ENCODE results near the gene AKR7A2. TPM values are rescaled to one million over a fixed set of nuclear protein-coding genes. Genes with fewer than 3 reads are reported as not detected.
A peak's percentile ranks its signal among the peaks of the same experiment; 100 is the strongest.

Gene AKR7A2
- polyA plus RNA-seq, 1 donor (not counting 4 experiments of a cell fraction or from before 2014, with no cell fraction given), result 21.4 TPM

GRCh38 chr1:19341201-19342061 lies 29.5 kb upstream of the AKR7A2 start:
- no peak overlapping the region for H3K4me3 ChIP-seq (ENCODE audit: control insufficient read depth in 2 of 3, extremely low read depth in 1 of 3, insufficient read depth in 2 of 3, low read depth in 1 of 3, low read length in 3 of 3)
- peak; percentile 83 to 97 (median 91) for TF ChIP-seq CTCF (optimal IDR thresholded peaks at IDR 0.05 in 1 of 3, IDR thresholded peaks at IDR 0.05 in 1 of 3, conservative IDR thresholded peaks at IDR 0.05 in 1 of 3; ENCODE audit: extremely low read depth in 1 of 3, insufficient read depth in 2 of 3, low read length in 3 of 3)
- no peak for TF ChIP-seq EZH2 (IDR thresholded peaks at IDR 0.05; ENCODE audit: low read length)
- no peak overlapping the region for H3K9ac ChIP-seq (ENCODE audit: control insufficient read depth, extremely low read depth, insufficient read depth, low read length)
- dilution Hi-C loops (cut with MboI; ENCODE audit: extremely low pct_ligation_motif_present, low sequenced_read_pairs), result no loop called here
- no peak overlapping the region for H2AFZ ChIP-seq (ENCODE audit: control insufficient read depth, low read length)
- H3K36me3 ChIP-seq (ENCODE audit: control insufficient read depth in 2 of 2, extremely low read depth in 1 of 2, insufficient read depth in 2 of 2, low read length in 2 of 2), result peaks cover 30 to 37% of the 10 kb centered on the region in 2 experiments
- no peak overlapping the region for H3K4me2 ChIP-seq (ENCODE audit: control insufficient read depth, extremely low read depth, insufficient read depth, low read depth, low read length)
- H3K9me1 ChIP-seq (ENCODE audit: control insufficient read depth, extremely low read depth, insufficient read depth, low read length), result no peaks in the 10 kb centered on the region
- H3K27me3 ChIP-seq (ENCODE audit: control insufficient read depth, extremely low read depth, insufficient read depth, low read length), result no peaks in the 10 kb centered on the region
- H3K79me2 ChIP-seq (ENCODE audit: control insufficient read depth, insufficient read depth, low read length), result no peaks in the 10 kb centered on the region
- peak; percentile 78 for FAIRE-seq
- H4K20me1 ChIP-seq (ENCODE audit: control insufficient read depth, extremely low read depth, insufficient read depth, low read length), result peaks cover 4% of the 10 kb centered on the region
- peaks cover 2% of the 10 kb centered on the region for H3K4me1 ChIP-seq (ENCODE audit: control insufficient read depth, extremely low read depth, insufficient read depth, low read length)
- no peaks in the 10 kb centered on the region for H3K9me3 ChIP-seq (ENCODE audit: control insufficient read depth, low read depth, low read length)
- DNase-seq (ENCODE audit: low read depth, low spot score), result peak; percentile 35
- H3K27ac ChIP-seq (ENCODE audit: control insufficient read depth, insufficient read depth, low read length), result no peak overlapping the region

DNA sequence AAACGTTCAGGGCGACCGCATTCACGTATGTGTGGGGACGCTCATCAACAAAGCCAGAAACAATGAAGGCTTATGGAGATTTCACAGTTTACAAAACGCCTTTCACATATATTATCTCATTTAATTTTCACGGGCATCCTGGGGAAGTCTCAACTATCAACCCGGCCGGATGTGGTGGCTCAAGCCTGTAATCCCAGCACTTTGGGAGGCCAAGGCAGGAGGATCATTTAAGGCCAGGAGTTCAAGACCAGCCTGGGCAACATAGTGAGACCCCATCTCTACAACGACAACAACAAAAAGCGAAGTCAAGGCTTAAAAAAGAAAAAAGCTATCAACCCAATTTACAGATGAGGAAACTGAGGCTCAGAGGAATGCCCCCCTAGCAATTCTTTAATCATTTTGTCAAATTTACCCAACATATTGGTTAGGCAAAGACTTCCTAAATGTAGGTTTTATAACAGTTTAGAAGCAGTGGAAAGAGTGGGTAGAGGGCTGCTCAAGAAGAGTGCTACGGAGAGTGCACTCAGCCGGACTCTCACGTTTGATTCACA lies 28.5 kb upstream of the AKR7A2 start:
- H3K27ac ChIP-seq (ENCODE audit: control insufficient read depth, insufficient read depth, low read length), result no peak overlapping the region
- peaks cover 30 to 35% of the 10 kb centered on the region in 2 experiments for H3K36me3 ChIP-seq (ENCODE audit: control insufficient read depth in 2 of 2, extremely low read depth in 1 of 2, insufficient read depth in 2 of 2, low read length in 2 of 2)
- no peaks in the 10 kb centered on the region for H3K9me1 ChIP-seq (ENCODE audit: control insufficient read depth, extremely low read depth, insufficient read depth, low read length)
- H3K4me1 ChIP-seq (ENCODE audit: control insufficient read depth, extremely low read depth, insufficient read depth, low read length), result peaks cover 2% of the 10 kb centered on the region
- peaks cover 4% of the 10 kb centered on the region for H4K20me1 ChIP-seq (ENCODE audit: control insufficient read depth, extremely low read depth, insufficient read depth, low read length)
- H3K9me3 ChIP-seq (ENCODE audit: control insufficient read depth, low read depth, low read length), result no peaks in the 10 kb centered on the region
- no peak for DNase-seq (ENCODE audit: low read depth, low spot score)
- no peak for FAIRE-seq
- H3K27me3 ChIP-seq (ENCODE audit: control insufficient read depth, extremely low read depth, insufficient read depth, low read length), result no peaks in the 10 kb centered on the region
- no peak overlapping the region for H3K4me3 ChIP-seq (ENCODE audit: control insufficient read depth in 2 of 3, extremely low read depth in 1 of 3, insufficient read depth in 2 of 3, low read depth in 1 of 3, low read length in 3 of 3)
- H3K4me2 ChIP-seq (ENCODE audit: control insufficient read depth, extremely low read depth, insufficient read depth, low read depth, low read length), result no peak overlapping the region
- no peaks in the 10 kb centered on the region for H3K79me2 ChIP-seq (ENCODE audit: control insufficient read depth, insufficient read depth, low read length)
- no peak overlapping the region for H2AFZ ChIP-seq (ENCODE audit: control insufficient read depth, low read length)
- dilution Hi-C loops (cut with MboI; ENCODE audit: extremely low pct_ligation_motif_present, low sequenced_read_pairs), result no loop called here
- H3K9ac ChIP-seq (ENCODE audit: control insufficient read depth, extremely low read depth, insufficient read depth, low read length), result no peak overlapping the region
- TF ChIP-seq EZH2 (IDR thresholded peaks at IDR 0.05; ENCODE audit: low read length), result no peak
- no peak for TF ChIP-seq CTCF (optimal IDR thresholded peaks at IDR 0.05 in 1 of 3, IDR thresholded peaks at IDR 0.05 in 1 of 3, conservative IDR thresholded peaks at IDR 0.05 in 1 of 3; ENCODE audit: extremely low read depth in 1 of 3, insufficient read depth in 2 of 3, low read length in 3 of 3)
